GM18505 (cell line): ENCODE data around the gene DYNC2I2.

ENCODE experiments used
- ATAC-seq: cut with Tn5 transposase; IDR thresholded peaks from one replicate; pipeline ENCODE4 v1.9.1; 2021; ENCODE audit not compliant: unreplicated experiment
- POLR2A ChIP-seq: IDR thresholded peaks from 4 replicates; pipeline ENCODE4 v1.6.1; 2011; ENCODE audit warnings: borderline replicate concordance; ENCODE audit not compliant: insufficient read depth, insufficient read length; ENCODE audit errors: extremely low read depth

DYNC2I2 gene

DNA sequence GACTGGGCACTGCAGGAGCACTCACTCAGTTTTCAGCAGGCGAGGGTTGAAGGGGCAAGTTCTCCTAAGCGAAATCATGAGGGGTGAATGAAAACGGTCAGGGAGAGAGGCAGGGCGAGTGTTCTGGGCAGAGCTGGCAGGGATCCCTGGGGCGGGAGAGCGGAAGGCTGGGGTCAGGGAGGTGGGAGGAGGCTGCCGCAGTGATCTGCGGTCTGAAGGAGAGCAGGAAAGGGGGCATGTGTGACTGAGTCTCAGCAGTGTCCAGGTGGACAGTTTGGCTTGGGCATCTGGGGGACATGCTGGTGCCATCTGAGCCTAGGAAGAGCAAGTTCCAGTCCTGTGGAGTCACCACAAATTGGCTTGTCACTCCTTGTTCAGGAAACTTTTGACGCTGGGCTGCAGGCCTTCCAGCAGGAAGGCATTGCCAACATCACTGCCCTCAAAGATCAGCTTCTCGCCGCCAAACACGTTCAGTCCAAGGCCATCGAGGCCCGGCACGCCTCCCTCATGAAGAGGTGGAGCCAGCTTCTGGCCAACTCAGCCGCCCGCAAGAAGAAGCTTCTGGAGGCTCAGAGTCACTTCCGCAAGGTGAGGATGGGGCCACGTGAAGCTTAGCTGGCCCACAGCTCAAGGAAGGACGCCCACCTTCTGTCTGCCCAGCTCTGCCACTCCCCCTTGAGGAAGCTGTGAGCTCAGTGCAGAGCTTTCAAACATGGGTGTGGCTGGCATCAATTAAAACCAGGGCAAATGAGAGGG is 31.1 kb downstream of the DYNC2I2 start:
- no peak for ATAC-seq
- no peak for TF ChIP-seq POLR2A

DNA sequence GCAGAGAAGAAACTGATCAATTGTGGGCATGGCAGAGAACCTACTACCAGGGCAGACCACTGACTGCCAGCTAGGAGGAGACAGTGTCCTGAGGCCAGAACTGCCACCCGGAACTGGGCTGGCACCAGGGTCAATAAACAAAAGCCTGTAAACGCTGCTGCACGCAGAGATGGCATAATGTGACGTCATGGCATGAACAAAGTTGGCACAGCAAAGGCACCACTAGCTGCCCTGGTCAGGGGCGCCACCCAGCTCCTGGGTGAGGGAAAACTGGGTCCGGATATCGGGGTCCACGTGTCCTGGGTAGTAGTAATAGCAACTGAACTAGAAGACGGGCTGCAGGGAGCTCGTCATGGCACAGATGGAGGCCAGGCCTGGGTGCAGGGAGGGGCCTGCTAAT is 32.1 kb downstream of the DYNC2I2 start:
- TF ChIP-seq POLR2A: no peak
- no peak for ATAC-seq

DNA sequence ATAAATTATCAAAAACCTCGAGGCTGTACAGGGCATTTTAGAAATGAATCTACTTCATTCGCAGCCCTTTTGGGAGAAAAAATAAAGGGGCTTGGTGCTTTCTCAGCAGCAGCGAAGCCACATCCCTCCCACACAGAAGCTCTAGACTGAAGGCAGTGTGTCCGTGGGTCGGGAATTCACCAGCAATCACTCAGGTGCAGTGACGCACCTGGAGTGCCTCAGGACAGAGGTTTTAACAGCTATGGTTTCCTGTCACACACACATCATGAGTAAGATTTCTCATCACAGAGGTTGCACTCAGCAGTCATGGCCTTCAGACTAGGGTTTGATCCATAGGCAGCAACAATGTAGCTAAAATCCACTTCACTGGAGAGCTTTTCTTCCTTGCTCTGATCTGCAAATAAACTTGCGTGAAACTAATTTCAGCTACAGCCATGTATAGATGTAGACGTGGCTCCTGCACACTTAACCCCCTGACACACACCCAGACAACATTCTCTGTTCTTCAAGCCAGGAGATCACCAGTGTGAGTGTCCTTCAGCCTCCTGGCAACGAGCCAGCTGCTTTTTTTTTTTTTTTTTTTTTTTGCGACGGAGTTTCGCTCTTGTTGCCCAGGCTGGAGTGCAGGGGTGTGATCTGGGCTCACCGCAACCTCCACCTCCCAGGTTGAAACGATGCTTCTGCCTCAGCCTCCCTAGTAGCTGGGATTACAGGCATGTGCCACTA is 34.8 kb downstream of the DYNC2I2 start:
- ATAC-seq: no peak
- TF ChIP-seq POLR2A: no peak

DNA sequence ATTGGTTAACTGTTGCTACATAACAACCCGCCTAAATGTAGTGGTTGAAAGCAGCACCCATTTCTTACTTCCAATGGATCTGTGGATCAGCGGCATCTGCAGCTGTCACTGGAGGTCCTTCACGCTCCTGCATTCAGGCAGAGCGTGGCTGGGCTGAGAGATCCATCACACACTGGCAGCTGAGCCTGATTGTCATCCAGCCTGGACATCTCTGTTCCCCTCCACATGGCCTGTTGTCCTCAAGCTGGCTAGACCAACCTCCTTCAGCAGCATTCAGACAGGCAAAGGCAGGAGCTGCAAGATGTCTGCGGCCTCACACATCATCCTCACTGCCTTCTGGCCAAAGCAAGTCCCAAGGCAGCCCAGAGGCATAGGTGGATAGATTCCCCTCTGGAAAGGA is 36.9 kb downstream of the DYNC2I2 start:
- ATAC-seq: no peak

DNA sequence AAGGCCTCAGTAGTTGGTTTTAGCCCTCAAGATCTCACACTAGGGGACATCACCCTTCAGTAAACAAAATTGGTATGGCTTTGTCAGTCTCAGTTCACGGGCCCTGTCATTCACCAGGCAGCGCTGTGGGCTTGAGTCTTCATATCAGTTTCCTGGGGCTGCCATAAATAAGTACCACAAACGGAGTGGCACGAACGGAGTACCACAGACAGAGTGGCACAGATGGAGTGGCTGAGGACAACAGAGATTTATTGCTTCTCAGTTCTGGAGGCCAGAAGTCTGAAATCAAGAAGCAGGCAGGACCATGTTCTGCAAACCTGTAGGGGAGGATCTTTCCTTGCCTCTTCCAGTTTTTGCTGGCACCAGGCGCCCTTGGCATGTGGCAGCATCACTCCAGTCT is 37.5 kb downstream of the DYNC2I2 start:
- TF ChIP-seq POLR2A: no peak
- no peak for ATAC-seq

More for the DNA sequence above, 36.9 kb downstream of the DYNC2I2 start:
- no peak for TF ChIP-seq POLR2A

DNA sequence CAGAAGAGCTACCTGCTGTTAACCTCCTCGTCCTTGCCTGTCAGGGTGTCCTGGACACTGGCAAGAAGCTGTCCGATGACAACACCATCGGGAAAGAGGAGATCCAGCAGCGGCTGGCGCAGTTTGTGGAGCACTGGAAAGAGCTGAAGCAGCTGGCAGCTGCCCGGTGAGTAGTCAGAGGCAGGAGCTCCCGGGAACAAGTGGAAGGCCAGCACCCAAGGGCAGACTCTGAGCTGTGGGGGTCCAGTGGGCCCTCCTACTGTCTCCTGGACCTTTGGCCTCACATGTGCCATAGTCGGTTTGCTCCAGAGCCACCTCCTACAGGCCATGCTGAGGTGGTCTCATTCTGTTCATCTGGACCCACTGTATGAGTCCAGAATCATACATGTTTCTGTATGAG is 38.7 kb downstream of the DYNC2I2 start:
- ATAC-seq: no peak
- TF ChIP-seq POLR2A: no peak

DNA sequence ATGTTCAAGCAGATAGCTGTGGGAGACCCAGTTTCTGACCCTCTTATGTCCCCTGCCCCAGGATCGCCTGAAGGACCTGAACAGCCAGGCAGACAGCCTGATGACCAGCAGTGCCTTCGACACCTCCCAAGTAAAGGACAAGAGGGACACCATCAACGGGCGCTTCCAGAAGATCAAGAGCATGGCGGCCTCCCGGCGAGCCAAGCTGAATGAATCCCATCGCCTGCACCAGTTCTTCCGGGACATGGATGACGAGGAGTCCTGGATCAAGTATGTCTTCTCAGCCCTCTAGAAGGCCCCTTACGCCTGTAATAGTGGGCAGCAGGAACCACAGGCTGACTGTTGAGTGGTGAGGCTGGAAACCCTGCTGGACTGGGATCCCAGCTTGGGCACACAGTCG is 41.1 kb downstream of the DYNC2I2 start:
- TF ChIP-seq POLR2A: no peak

DNA sequence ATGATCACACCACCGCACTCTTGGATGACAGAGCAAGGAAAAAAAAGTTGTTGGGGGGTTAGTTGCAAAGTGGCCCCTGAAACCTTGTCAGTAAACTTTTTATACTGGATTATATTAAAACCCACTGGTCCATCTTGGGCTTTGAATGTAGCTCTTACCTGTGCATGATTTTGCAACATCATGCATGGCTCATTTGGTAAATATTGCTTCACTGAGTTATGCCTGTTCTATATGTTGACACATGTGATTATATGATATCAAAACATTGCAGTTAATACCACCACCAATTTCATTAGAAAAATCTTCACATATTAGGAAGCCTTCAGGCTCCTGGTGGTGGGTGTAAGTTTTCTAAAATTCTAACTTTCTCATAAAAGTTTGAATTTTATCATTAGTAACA is 41.9 kb downstream of the DYNC2I2 start:
- TF ChIP-seq POLR2A: no peak
- no peak for ATAC-seq

More for the DNA sequence above, 41.1 kb downstream of the DYNC2I2 start:
- no peak for ATAC-seq

DNA sequence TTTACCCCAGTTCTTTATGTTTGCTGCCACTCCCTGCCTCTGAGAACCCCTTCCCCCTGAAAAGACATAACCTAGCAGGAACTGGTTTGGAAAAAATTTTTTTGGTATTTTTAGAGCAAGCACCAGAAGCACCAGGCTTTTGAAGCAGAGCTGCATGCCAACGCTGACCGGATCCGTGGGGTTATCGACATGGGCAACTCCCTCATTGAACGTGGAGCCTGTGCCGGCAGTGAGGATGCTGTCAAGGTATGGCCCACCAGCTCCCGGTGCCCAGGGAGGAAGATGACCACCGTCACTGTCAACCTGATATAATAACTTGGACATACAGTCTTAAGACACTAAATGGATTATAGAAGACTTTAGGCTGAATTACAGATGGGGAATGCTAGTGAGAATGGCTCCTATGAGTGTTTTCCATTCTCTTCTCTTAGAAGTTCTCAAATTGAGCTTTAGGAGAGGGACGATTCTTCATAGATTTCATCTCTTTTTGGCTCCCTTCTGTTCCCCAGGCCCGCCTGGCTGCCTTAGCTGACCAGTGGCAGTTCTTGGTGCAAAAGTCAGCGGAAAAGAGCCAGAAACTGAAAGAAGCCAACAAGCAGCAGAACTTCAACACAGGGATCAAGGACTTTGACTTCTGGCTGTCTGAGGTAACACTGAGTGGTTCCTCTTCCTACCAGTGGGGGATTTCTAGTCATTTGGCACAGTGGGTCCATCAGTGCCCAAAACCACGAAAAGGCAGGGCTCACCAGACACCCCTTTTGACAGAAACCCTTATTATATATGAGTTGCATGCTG is 44.9 kb downstream of the DYNC2I2 start:
- no peak for TF ChIP-seq POLR2A
- no peak for ATAC-seq

DNA sequence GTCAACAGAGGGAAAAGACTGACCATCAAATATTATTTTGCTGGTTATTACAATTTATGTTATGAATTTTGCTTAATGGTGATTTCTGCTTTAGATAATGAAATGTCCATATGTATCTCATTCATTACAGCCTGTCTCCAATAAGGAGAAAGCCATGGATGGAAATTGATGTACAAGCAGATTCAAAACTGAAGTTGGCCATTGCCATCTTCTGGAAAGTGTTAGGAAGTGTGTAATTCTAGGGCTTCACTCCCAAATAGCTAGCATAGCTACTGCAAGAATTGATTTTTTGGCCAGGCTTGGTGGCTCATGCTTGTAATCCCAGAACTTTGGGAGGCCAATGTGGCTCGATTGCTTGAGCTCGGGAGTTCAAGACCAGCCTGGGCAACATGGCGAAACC is 45.8 kb downstream of the DYNC2I2 start:
- no peak for TF ChIP-seq POLR2A
- ATAC-seq: no peak

DNA sequence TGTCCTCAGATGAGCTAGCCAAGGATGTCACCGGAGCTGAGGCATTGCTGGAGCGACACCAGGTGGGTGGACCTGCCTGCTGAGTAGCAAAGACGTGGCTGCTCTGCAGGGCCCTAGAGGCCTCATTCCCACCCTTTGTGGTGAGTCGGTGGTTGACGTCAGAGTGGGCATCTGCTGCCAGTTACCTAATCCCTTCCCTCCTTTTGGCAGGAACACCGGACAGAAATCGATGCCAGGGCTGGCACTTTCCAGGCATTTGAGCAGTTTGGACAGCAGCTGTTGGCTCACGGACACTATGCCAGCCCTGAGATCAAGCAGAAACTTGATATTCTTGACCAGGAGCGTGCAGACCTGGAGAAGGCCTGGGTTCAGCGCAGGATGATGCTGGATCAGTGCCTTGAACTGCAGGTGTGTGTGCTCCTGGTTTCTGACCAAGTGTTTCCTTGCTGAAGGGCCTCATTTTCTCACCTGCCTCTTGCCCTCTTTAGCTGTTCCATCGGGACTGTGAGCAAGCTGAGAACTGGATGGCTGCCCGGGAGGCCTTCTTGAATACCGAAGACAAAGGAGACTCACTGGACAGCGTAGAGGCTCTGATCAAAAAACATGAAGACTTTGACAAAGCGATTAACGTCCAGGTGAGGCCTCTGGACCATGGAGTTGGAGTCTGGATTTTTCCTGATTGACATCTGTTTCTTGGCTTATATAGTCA is 48.9 kb downstream of the DYNC2I2 start:
- no peak for TF ChIP-seq POLR2A
- no peak for ATAC-seq

DNA sequence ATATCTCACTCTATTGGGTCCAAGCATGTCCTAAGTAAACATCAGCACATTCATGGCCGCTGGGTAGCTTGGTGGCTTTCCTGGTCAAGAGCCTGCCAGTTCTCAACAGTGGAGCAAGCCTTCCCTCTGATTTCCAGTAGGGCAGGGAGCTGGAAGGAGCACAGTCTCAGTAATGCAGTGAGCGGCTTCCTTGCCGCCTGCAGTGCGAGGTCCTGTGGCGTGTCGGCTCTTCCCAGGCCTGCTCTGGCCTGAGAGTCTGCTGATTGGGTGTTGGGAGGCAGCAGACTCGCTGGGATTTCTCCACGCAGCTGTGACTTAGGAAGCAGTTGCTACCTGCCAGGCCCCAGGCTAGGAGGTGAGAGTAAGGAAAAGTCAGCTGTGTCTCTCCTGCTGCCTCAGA is 53.0 kb downstream of the DYNC2I2 start:
- TF ChIP-seq POLR2A: no peak
- ATAC-seq: no peak

DNA sequence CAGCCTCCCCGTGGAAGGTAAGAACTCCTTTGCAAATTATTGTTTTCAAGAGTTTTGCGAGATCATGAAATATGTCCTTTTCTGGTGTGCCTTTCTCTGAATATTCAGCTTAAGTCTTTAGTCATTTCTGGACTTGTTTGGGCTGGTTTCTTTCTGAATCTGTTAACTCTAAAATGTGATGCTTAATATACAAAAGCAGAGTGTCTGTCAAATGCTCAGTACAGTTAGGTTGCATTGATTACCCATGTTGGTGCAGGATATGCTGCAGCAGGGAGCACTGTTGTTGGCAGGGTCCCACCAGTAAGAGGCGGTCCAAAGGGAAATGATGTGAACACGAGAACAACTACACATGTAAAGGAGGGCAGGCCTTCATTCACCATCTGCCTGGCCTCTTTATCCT is 56.5 kb downstream of the DYNC2I2 start:
- no peak for TF ChIP-seq POLR2A
- ATAC-seq: no peak
